C4-2B (cell line): ENCODE measurements around the gene SPOCK3.
"Not testable (repeated sequence)": the region's sequence is repeated elsewhere in the genome, so short reads cannot be mapped to it uniquely, and the experiment has no call there.

Source experiments
- H3K27ac ChIP-seq: fragments of 450-650 bp; 2 replicates; pipeline ENCODE4 v1.5.1; 2017
- CTCF ChIP-seq: fragments of 450-650 bp; conservative IDR thresholded peaks from 2 replicates; pipeline ENCODE4 v1.5.1; 2017; ENCODE audit warnings: mild to moderate bottlenecking
- ZFX ChIP-seq: fragments of 450-650 bp; IDR thresholded peaks from 2 replicates; pipeline ENCODE4 v1.6.1; 2017

Gene SPOCK3

GRCh38 chr4:166734797-166735196 is 499.5 kb downstream of the SPOCK3 start:
- no peak overlapping the region for H3K27ac ChIP-seq
- TF ChIP-seq ZFX, result no peak
- TF ChIP-seq CTCF, result no peak

DNA sequence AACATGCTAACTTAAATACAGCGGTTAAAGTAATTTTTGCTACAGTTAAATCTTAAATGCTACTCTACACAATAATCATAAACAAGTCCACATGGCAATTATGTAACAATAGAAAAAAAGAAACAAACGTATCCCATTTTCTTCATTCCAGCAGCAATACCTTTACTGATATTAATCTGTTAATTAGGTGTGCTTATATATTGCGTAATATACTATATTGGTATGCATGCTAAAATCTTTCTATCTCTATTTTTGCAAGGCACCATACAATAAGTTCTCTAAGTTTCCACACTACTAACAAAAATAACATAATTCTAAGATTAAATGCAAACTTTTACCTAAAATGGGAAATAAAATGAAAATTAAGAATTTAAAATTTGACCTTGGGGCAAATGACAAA is 500.6 kb downstream of the SPOCK3 start:
- TF ChIP-seq ZFX (no peak), CTCF (no peak)
- H3K27ac ChIP-seq, result no peak overlapping the region

DNA sequence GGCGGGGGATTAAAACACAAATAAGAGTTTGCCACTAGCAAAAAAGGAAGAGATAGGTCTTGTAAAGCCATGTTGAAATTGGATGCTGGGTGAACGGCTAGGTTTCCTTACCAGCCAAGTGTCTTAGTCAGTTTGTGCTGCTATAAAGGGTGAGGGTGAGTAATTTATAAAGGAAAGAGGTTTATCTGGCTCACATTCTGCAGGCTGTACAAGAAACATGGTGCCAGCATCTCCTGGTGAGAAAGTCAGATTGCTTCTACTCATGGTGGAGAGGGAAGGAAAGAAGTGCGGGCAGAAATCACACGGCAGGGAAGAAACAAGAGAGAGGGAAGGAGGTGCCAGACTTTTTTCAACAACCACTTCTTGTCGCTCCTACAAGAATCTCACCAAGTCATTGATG is 507.5 kb downstream of the SPOCK3 start:
- TF ChIP-seq CTCF (no peak), ZFX (no peak)
- no peak overlapping the region for H3K27ac ChIP-seq

- no peak for TF ChIP-seq ZFX
- TF ChIP-seq CTCF, result no peak
These were observed 509.9 kb downstream of the SPOCK3 start for GRCh38 chr4:166724369-166724768.

DNA sequence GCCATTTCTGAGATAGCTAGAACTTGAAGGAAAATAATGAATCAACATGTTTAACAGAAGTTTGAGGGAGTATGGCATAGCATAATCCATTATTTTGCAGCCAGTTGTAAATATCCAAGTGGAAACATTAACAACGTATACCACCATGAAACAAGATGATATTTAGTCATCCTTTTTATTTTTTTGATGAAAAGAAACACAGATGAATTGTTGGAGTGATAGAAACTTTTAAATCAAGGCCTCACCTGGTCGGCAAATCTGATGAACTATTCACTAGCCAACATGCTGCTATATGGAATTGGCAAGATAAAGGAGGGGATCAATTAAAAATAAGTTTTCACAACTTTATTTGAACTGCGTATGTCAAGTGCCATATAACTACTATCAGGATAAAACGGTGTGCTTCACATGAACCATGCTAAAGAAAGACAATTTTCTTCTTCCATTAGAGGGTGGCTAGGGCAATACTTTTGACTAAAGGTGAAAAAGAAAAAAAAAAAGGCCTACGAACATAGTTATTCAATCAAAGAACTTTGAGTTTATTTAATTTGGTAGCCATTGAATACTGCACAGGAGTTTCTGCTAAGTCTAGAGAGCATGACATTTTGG is 510.7 kb downstream of the SPOCK3 start:
- TF ChIP-seq CTCF (no peak), ZFX (no peak)
- no peak overlapping the region for H3K27ac ChIP-seq

More at GRCh38 chr4:166724369-166724768, 509.9 kb downstream of the SPOCK3 start:
- H3K27ac ChIP-seq, result no peak overlapping the region

DNA sequence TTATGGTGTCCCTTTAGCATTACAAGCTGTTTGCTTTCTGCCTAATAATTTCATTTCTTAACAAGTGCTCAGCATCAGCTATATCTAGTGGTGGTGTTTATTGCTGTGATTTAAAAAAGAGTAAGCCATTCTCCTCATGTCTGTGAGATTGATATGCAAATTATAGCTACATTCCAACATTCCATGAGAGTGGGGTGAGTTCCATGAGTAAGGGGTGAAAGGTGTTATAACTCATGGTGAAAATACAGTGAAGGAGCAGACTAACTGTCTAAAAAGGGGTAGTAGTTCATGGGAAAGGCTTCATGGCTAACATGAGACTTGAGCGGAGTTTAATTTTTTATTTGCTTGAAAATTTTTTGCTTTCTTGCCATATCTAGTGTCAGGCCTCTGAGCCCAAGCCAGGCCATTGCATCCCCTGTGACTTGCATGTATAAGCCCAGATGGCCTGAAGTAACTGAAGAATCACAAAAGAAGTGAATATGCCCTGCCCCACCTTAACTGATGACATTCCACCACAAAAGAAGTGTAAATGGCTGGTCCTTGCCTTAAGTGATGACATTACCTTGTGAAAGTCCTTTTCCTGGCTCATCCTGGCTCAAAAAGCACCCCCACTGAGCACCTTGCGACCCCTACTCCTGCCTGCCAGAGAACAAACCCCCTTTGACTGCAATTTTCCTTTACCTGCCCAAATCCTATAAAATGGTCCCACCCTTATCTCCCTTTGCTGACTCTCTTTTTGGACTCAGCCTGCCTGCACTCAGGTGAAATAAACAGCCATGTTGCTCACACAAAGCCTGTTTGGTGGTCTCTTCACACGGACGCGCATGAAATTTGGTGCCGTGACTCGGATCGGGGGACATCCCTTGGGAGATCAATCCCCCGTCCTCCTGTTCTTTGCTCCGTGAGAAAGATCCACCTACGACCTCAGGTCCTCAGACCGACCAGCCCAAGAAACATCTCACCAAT is 518.3 kb downstream of the SPOCK3 start:
- H3K27ac ChIP-seq, result not testable (repeated sequence)

DNA sequence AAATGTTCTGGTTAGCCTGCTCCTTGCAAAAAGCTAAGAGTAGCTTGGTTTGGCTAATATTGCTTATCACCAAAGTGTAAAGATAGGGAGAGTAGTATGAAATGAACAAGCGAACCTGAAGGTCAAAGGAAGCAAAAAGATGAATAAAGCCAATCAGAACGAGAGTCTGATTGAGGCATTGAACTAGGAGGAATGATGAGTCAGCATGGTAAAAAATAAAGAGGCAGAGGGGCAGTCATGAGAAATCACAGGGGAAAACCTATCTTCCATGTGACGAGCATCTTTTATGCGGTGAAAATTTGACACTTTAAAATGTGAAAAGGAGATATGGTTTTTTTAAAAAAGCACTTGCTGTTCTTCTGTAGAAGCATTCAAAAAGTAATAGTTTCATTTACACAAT is 533.7 kb downstream of the SPOCK3 start:
- H3K27ac ChIP-seq, result no peak overlapping the region
- TF ChIP-seq CTCF, result no peak
- no peak for TF ChIP-seq ZFX
